ENCODE measurements around the gene ARHGEF4.

ARHGEF4 gene

GRCh38 chr2:130832296-130832940, 4.3 kb upstream of the ARHGEF4 start:
- no CpG with 5 or more reads among the region's 12 CpGs for WGBS (ENCODE audit: extremely low coverage, insufficient coverage, insufficient read length)
- Histone ChIP-seq H4K8ac (ENCODE audit: low read depth, low read length) (no peak overlapping the region), H3K9ac (ENCODE audit: low read length) (no peak overlapping the region), H3K79me1 (ENCODE audit: low read length) (peaks cover 1% of the 10 kb centered on the region), H3K18ac (ENCODE audit: low read length) (no peak overlapping the region), H3K27ac (ENCODE audit: low read depth, low read length) (no peak overlapping the region), H2BK12ac (ENCODE audit: low read length) (no peak overlapping the region), H3K79me2 (ENCODE audit: control insufficient read depth, insufficient read depth, low read length, poor library complexity) (peaks cover 1% of the 10 kb centered on the region), H3K4me1 (ENCODE audit: control insufficient read depth in 1 of 2, insufficient read depth in 2 of 2, low read length in 2 of 2) (peaks cover 14 to 15% of the 10 kb centered on the region in 2 experiments), H3K4me3 (ENCODE audit: low read depth, low read length) (no peak overlapping the region), H4K91ac (ENCODE audit: low read depth, low read length) (no peak overlapping the region), H2AK5ac (ENCODE audit: low read length) (no peak overlapping the region), H3K4ac (ENCODE audit: low read depth, low read length) (no peak overlapping the region), H2BK120ac (ENCODE audit: insufficient read depth, low read length, poor library complexity) (no peak overlapping the region), H3K23ac (ENCODE audit: low read length) (no peak overlapping the region), H3K9me3 (ENCODE audit: insufficient read depth, low read depth, low read length) (no peaks in the 10 kb centered on the region), H3K27me3 (ENCODE audit: insufficient read depth, low read length) (peaks cover 11% of the 10 kb centered on the region), H3K36me3 (ENCODE audit: control insufficient read depth in 1 of 2, insufficient read depth in 2 of 2, low read length in 2 of 2) (no peaks in the 10 kb centered on the region), H2BK5ac (ENCODE audit: low read depth, low read length, poor library complexity) (no peak overlapping the region), H2AFZ (ENCODE audit: insufficient read depth, low read length, poor library complexity) (no peak overlapping the region), H3K4me2 (ENCODE audit: low read length) (no peak overlapping the region), H3K14ac (ENCODE audit: low read length) (no peak overlapping the region), H4K12ac (ENCODE audit: low read depth, low read length) (no peak overlapping the region)
- DNase-seq, result no peak

GRCh38 chr2:130834091-130834930, 2.4 kb upstream of the ARHGEF4 start:
- Histone ChIP-seq H4K8ac (ENCODE audit: low read depth, low read length) (no peak overlapping the region), H4K91ac (ENCODE audit: low read depth, low read length) (no peak overlapping the region), H2BK12ac (ENCODE audit: low read length) (no peak overlapping the region), H2BK120ac (ENCODE audit: insufficient read depth, low read length, poor library complexity) (no peak overlapping the region), H3K27ac (ENCODE audit: low read depth, low read length) (no peak overlapping the region), H3K14ac (ENCODE audit: low read length) (no peak overlapping the region), H3K27me3 (ENCODE audit: insufficient read depth, low read length) (peaks cover 18% of the 10 kb centered on the region), H3K9ac (ENCODE audit: low read length) (no peak overlapping the region), H4K12ac (ENCODE audit: low read depth, low read length) (no peak overlapping the region), H3K79me2 (ENCODE audit: control insufficient read depth, insufficient read depth, low read length, poor library complexity) (peaks cover 1% of the 10 kb centered on the region), H3K4me2 (ENCODE audit: low read length) (no peak overlapping the region), H2AFZ (ENCODE audit: insufficient read depth, low read length, poor library complexity) (no peak overlapping the region), H3K4ac (ENCODE audit: low read depth, low read length) (no peak overlapping the region), H3K36me3 (ENCODE audit: control insufficient read depth in 1 of 2, insufficient read depth in 2 of 2, low read length in 2 of 2) (no peaks in the 10 kb centered on the region), H3K18ac (ENCODE audit: low read length) (no peak overlapping the region), H3K79me1 (ENCODE audit: low read length) (peaks cover 1% of the 10 kb centered on the region), H3K4me1 (ENCODE audit: control insufficient read depth in 1 of 2, insufficient read depth in 2 of 2, low read length in 2 of 2) (peaks cover 5 to 7% of the 10 kb centered on the region in 2 experiments), H2BK5ac (ENCODE audit: low read depth, low read length, poor library complexity) (no peak overlapping the region), H2AK5ac (ENCODE audit: low read length) (no peak overlapping the region), H3K9me3 (ENCODE audit: insufficient read depth, low read depth, low read length) (peaks cover 2% of the 10 kb centered on the region), H3K4me3 (ENCODE audit: low read depth, low read length) (no peak overlapping the region), H3K23ac (ENCODE audit: low read length) (no peak overlapping the region)
- WGBS (ENCODE audit: extremely low coverage, insufficient coverage, insufficient read length), result no CpG with 5 or more reads among the region's 18 CpGs
- no peak for DNase-seq

GRCh38 chr2:130834931-130835765, 1.6 kb upstream of the ARHGEF4 start:
- Histone ChIP-seq H3K9ac (ENCODE audit: low read length) (no peak overlapping the region), H3K27ac (ENCODE audit: low read depth, low read length) (no peak overlapping the region), H3K18ac (ENCODE audit: low read length) (no peak overlapping the region), H2BK12ac (ENCODE audit: low read length) (no peak overlapping the region), H3K79me2 (ENCODE audit: control insufficient read depth, insufficient read depth, low read length, poor library complexity) (peaks cover 1% of the 10 kb centered on the region), H3K36me3 (ENCODE audit: control insufficient read depth in 1 of 2, insufficient read depth in 2 of 2, low read length in 2 of 2) (no peaks in the 10 kb centered on the region), H2BK5ac (ENCODE audit: low read depth, low read length, poor library complexity) (no peak overlapping the region), H4K91ac (ENCODE audit: low read depth, low read length) (no peak overlapping the region), H3K23ac (ENCODE audit: low read length) (no peak overlapping the region), H3K14ac (ENCODE audit: low read length) (no peak overlapping the region), H3K4ac (ENCODE audit: low read depth, low read length) (no peak overlapping the region), H2BK120ac (ENCODE audit: insufficient read depth, low read length, poor library complexity) (no peak overlapping the region), H3K9me3 (ENCODE audit: insufficient read depth, low read depth, low read length) (peaks cover 5% of the 10 kb centered on the region), H3K79me1 (ENCODE audit: low read length) (peaks cover 1% of the 10 kb centered on the region), H4K8ac (ENCODE audit: low read depth, low read length) (no peak overlapping the region), H3K27me3 (ENCODE audit: insufficient read depth, low read length) (peaks cover 18% of the 10 kb centered on the region), H3K4me1 (ENCODE audit: control insufficient read depth in 1 of 2, insufficient read depth in 2 of 2, low read length in 2 of 2) (peaks cover 5 to 7% of the 10 kb centered on the region in 2 experiments), H3K4me3 (ENCODE audit: low read depth, low read length) (no peak overlapping the region), H2AK5ac (ENCODE audit: low read length) (no peak overlapping the region), H2AFZ (ENCODE audit: insufficient read depth, low read length, poor library complexity) (no peak overlapping the region), H3K4me2 (ENCODE audit: low read length) (no peak overlapping the region), H4K12ac (ENCODE audit: low read depth, low read length) (no peak overlapping the region)
- DNase-seq, result no peak
- no CpG with 5 or more reads among the region's 18 CpGs for WGBS (ENCODE audit: extremely low coverage, insufficient coverage, insufficient read length)

GRCh38 chr2:130835766-130836015, 1.0 kb upstream of the ARHGEF4 start:
- H4K8ac ChIP-seq (ENCODE audit: low read depth, low read length), result no peak overlapping the region
- H2AFZ ChIP-seq (ENCODE audit: insufficient read depth, low read length, poor library complexity), result no peak overlapping the region
- WGBS (ENCODE audit: extremely low coverage, insufficient coverage, insufficient read length), result no CpG with 5 or more reads among the region's 7 CpGs
- peaks cover 5 to 7% of the 10 kb centered on the region in 2 experiments for H3K4me1 ChIP-seq (ENCODE audit: control insufficient read depth in 1 of 2, insufficient read depth in 2 of 2, low read length in 2 of 2)
- H3K9ac ChIP-seq (ENCODE audit: low read length), result no peak overlapping the region
- peaks cover 5% of the 10 kb centered on the region for H3K9me3 ChIP-seq (ENCODE audit: insufficient read depth, low read depth, low read length)
- no peak overlapping the region for H4K91ac ChIP-seq (ENCODE audit: low read depth, low read length)
- no peak overlapping the region for H3K23ac ChIP-seq (ENCODE audit: low read length)
- peaks cover 1% of the 10 kb centered on the region for H3K79me2 ChIP-seq (ENCODE audit: control insufficient read depth, insufficient read depth, low read length, poor library complexity)
- no peak for DNase-seq
- no peak overlapping the region for H3K18ac ChIP-seq (ENCODE audit: low read length)
- no peaks in the 10 kb centered on the region for H3K36me3 ChIP-seq (ENCODE audit: control insufficient read depth in 1 of 2, insufficient read depth in 2 of 2, low read length in 2 of 2)
- H2BK12ac ChIP-seq (ENCODE audit: low read length), result no peak overlapping the region
- H3K79me1 ChIP-seq (ENCODE audit: low read length), result peaks cover 1% of the 10 kb centered on the region
- no peak overlapping the region for H3K4me2 ChIP-seq (ENCODE audit: low read length)
- no peak overlapping the region for H3K4me3 ChIP-seq (ENCODE audit: low read depth, low read length)
- H3K27me3 ChIP-seq (ENCODE audit: insufficient read depth, low read length), result peaks cover 18% of the 10 kb centered on the region
- H2BK120ac ChIP-seq (ENCODE audit: insufficient read depth, low read length, poor library complexity), result no peak overlapping the region
- H3K4ac ChIP-seq (ENCODE audit: low read depth, low read length), result no peak overlapping the region
- H2AK5ac ChIP-seq (ENCODE audit: low read length), result no peak overlapping the region
- no peak overlapping the region for H3K27ac ChIP-seq (ENCODE audit: low read depth, low read length)
- H3K14ac ChIP-seq (ENCODE audit: low read length), result no peak overlapping the region
- no peak overlapping the region for H2BK5ac ChIP-seq (ENCODE audit: low read depth, low read length, poor library complexity)
- no peak overlapping the region for H4K12ac ChIP-seq (ENCODE audit: low read depth, low read length)
